HepG2 (cell line): ENCODE measurements around the gene POMT1. TPM values are rescaled to one million over a fixed set of nuclear protein-coding genes. Genes with fewer than 3 reads are reported as not detected.

Experiments used
- ATM ChIP-seq: fragments of 450-650 bp; IDR thresholded peaks from 2 replicates; pipeline ENCODE4 v1.7.1; 2017; ENCODE audit warnings: mild to moderate bottlenecking, borderline replicate concordance
- CCDC6 ChIP-seq: sonication (generic); formaldehyde crosslinking; IDR thresholded peaks from 2 replicates; pipeline ENCODE4 v1.8.1; 2022; ENCODE audit warnings: mild to moderate bottlenecking, missing genetic modification reagents, moderate library complexity
- FOXO1 ChIP-seq: sonication (generic); formaldehyde crosslinking; IDR thresholded peaks from 2 replicates; pipeline ENCODE4 v1.4.0; 2020; ENCODE audit warnings: missing genetic modification reagents
- GZF1 ChIP-seq: sonication (generic); formaldehyde crosslinking; IDR thresholded peaks from 2 replicates; pipeline ENCODE4 v1.5.1; 2020; ENCODE audit warnings: mild to moderate bottlenecking, missing genetic modification reagents
- HES4 ChIP-seq: sonication (generic); formaldehyde crosslinking; IDR thresholded peaks from 2 replicates; pipeline ENCODE4 v1.9.0; 2021; ENCODE audit warnings: mild to moderate bottlenecking, missing genetic modification reagents, borderline replicate concordance
- HMG20A ChIP-seq: IDR thresholded peaks from 2 replicates; pipeline ENCODE4 v1.6.1; 2016; ENCODE audit warnings: borderline replicate concordance
- KLF13 ChIP-seq: sonication (generic); formaldehyde crosslinking; IDR thresholded peaks from 2 replicates; pipeline ENCODE4 v1.4.0; 2020; ENCODE audit warnings: mild to moderate bottlenecking, missing genetic modification reagents
- MAX ChIP-seq: IDR thresholded peaks from 2 replicates; pipeline ENCODE4 v1.6.1; 2012; ENCODE audit warnings: inconsistent platforms
- NR1H2 ChIP-seq: sonication (generic); formaldehyde crosslinking; IDR thresholded peaks from 2 replicates; pipeline ENCODE4 v1.8.1; 2022; ENCODE audit warnings: low read depth, missing genetic modification reagents, borderline replicate concordance
- TCF12 ChIP-seq, 2 experiments: fragments of 450-650 bp in 1 of 2; sonication (generic) in 1 of 2; formaldehyde crosslinking in 1 of 2; IDR thresholded peaks; 2 replicates each; pipeline versions ENCODE4 v1.6.1 to v1.8.0; 2017 to 2022; ENCODE audit warnings: antibody characterized with exemption in 1 of 2, mild to moderate bottlenecking in 1 of 2, missing genetic modification reagents in 1 of 2, moderate library complexity in 1 of 2
- THAP11 ChIP-seq: IDR thresholded peaks from 2 replicates; pipeline ENCODE4 v1.6.1; 2016; ENCODE audit warnings: missing biosample characterization, missing genetic modification reagents
- ZBTB7A ChIP-seq: sonication (generic); formaldehyde crosslinking; IDR thresholded peaks from 2 replicates; pipeline ENCODE4 v1.8.0; 2022; ENCODE audit warnings: mild to moderate bottlenecking, missing genetic modification reagents
- ZNF20 ChIP-seq: sonication (generic); formaldehyde crosslinking; IDR thresholded peaks from 2 replicates; pipeline ENCODE4 v1.4.0; 2020; ENCODE audit warnings: mild to moderate bottlenecking, moderate library complexity, missing genetic modification reagents
- ZNF367 ChIP-seq: sonication (generic); formaldehyde crosslinking; IDR thresholded peaks from 2 replicates; pipeline ENCODE4 v1.4.0; 2020; ENCODE audit warnings: missing genetic modification reagents, borderline replicate concordance
- ZNF782 ChIP-seq: sonication (generic); formaldehyde crosslinking; IDR thresholded peaks from 2 replicates; pipeline ENCODE4 v1.4.0; 2020; ENCODE audit warnings: missing genetic modification reagents, mild to moderate bottlenecking, borderline replicate concordance
- ZNF878 ChIP-seq: sonication (generic); formaldehyde crosslinking; IDR thresholded peaks from 2 replicates; pipeline ENCODE4 v1.8.1; 2023; ENCODE audit warnings: mild to moderate bottlenecking, missing genetic modification reagents, moderate library complexity
- ZSCAN20 ChIP-seq: sonication (generic); formaldehyde crosslinking; IDR thresholded peaks from 2 replicates; pipeline ENCODE4 v1.4.0; 2020; ENCODE audit warnings: missing genetic modification reagents, mild to moderate bottlenecking, borderline replicate concordance
- ZSCAN9 ChIP-seq: IDR thresholded peaks from 2 replicates; pipeline ENCODE4 v1.6.1; 2016; ENCODE audit warnings: borderline replicate concordance
- polyA plus RNA-seq, 8 experiments: library from polyadenylated mRNA; depleted of rRNA in 3 of 8; stranded (reverse) in 7 of 8; unstranded in 1 of 8; fragments of >200 nt; fragmentation: Illumina TruSeq in 4 of 8; extraction: Trizol in 4 of 8; gene quantifications; 2 replicates each; pipeline versions ENCODE4 v1.2.1 to v1.2.3, GENCODE V29; 2011 to 2016; ENCODE audit warnings: low read depth in 4 of 8, missing spikeins in 1 of 8, mixed read lengths in 1 of 8; ENCODE audit not compliant: insufficient read depth in 1 of 8
- total RNA-seq, 5 experiments: library from RNA; depleted of rRNA; stranded (reverse); fragments of >200 nt; fragmentation: Illumina TruSeq; extraction: Trizol; gene quantifications; 2 replicates each; pipeline ENCODE4 v1.2.3, GENCODE V29; 2016; ENCODE audit warnings: low read depth in 1 of 5
- TF ChIP-seq, protein P1 (sequence below): sonication (generic); formaldehyde crosslinking; IDR thresholded peaks from 2 replicates; pipeline ENCODE4 v1.4.0; 2020; ENCODE audit warnings: missing genetic modification reagents
- TF ChIP-seq, protein P2 (sequence below): sonication (generic); formaldehyde crosslinking; IDR thresholded peaks from 2 replicates; pipeline ENCODE4 v1.4.0; 2020; ENCODE audit warnings: missing genetic modification reagents, borderline replicate concordance

Gene POMT1
- total and polyA plus RNA-seq, 2 of the 13 experiments (the other 11 are each of a cell fraction or from before 2014, with no cell fraction given): 21.6 to 22.7 TPM

DNA sequence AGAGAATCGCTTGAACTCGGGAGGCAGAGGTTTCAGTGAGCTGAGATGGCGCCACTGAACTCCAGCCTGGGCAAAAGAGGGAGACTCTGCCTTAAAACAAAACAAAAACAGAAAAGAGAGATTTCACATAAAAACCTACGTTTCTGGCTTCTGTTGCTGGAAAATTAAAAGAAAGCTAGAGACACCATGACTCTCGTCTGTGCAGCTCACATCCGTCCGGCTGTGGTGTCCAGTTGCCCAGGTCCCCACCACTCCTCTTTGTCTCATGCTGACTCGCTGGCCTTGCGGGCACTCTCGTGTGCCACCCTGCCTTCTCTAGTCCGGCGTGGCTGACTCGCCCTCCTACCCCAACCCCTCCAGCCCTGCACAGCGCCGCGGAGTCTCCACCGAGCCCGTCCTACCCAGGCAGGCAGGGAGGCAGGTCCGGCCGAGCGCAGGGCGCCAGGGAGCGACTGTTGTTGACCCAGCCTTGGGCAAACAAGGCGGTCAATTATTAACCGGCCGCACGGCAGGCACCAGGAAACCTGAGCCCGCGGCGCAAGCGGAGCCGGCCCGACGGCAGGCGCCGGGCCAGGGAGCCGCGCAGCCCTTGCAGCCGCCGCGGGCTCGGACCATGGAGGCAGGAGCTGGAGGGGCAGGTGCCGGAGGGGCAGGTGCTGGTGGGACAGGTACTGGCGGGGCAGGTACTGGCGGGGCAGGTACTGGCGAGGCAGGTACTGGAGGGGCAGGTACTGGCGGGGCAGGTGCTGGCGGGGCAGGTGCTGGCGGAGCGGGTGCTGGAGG lies 42.5 kb downstream of the POMT1 start, which contains the start of gene PRRT1B (continued):
- no peak for TF ChIP-seq HES4 (CRISPR knock-in tag)
- TF ChIP-seq ZSCAN9 (CRISPR knock-in tag): no peak; the same call in 1 of the 2 replicates
- TF ChIP-seq TCF12 (IDR thresholded peaks at IDR 0.05): no peak
- TF ChIP-seq TCF12 (CRISPR knock-in tag; IDR thresholded peaks at IDR 0.05): no peak
- TF ChIP-seq NR1H2 (CRISPR knock-in tag): no peak
- peak; percentile 72 for TF ChIP-seq ZNF878 (CRISPR knock-in tag)
- peak; percentile 68; the same call in 1 of the 2 replicates for TF ChIP-seq HMG20A (CRISPR knock-in tag)
- TF ChIP-seq ZNF782 (CRISPR knock-in tag): peak; percentile 68; the same call in 1 of the 2 replicates
- TF ChIP-seq, protein P1, sequence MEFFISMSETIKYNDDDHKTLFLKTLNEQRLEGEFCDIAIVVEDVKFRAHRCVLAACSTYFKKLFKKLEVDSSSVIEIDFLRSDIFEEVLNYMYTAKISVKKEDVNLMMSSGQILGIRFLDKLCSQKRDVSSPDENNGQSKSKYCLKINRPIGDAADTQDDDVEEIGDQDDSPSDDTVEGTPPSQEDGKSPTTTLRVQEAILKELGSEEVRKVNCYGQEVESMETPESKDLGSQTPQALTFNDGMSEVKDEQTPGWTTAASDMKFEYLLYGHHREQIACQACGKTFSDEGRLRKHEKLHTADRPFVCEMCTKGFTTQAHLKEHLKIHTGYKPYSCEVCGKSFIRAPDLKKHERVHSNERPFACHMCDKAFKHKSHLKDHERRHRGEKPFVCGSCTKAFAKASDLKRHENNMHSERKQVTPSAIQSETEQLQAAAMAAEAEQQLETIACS (CRISPR knock-in tag): no peak
- peak; percentile 52; the same call in 1 of the 2 replicates for TF ChIP-seq MAX
- TF ChIP-seq ZNF367: no peak
- TF ChIP-seq ZBTB7A (CRISPR knock-in tag): no peak; the same call in 1 of the 2 replicates
- TF ChIP-seq ZNF20: no peak
- TF ChIP-seq KLF13 (CRISPR knock-in tag): no peak
- no peak for TF ChIP-seq ZSCAN20 (CRISPR knock-in tag)
- peak; percentile 81 for TF ChIP-seq THAP11 (CRISPR knock-in tag)
- TF ChIP-seq, protein P2, sequence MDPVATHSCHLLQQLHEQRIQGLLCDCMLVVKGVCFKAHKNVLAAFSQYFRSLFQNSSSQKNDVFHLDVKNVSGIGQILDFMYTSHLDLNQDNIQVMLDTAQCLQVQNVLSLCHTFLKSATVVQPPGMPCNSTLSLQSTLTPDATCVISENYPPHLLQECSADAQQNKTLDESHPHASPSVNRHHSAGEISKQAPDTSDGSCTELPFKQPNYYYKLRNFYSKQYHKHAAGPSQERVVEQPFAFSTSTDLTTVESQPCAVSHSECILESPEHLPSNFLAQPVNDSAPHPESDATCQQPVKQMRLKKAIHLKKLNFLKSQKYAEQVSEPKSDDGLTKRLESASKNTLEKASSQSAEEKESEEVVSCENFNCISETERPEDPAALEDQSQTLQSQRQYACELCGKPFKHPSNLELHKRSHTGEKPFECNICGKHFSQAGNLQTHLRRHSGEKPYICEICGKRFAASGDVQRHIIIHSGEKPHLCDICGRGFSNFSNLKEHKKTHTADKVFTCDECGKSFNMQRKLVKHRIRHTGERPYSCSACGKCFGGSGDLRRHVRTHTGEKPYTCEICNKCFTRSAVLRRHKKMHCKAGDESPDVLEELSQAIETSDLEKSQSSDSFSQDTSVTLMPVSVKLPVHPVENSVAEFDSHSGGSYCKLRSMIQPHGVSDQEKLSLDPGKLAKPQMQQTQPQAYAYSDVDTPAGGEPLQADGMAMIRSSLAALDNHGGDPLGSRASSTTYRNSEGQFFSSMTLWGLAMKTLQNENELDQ (CRISPR knock-in tag): no peak
- TF ChIP-seq FOXO1 (CRISPR knock-in tag): peak; percentile 95
- TF ChIP-seq GZF1: no peak
- TF ChIP-seq CCDC6 (CRISPR knock-in tag): peak; percentile 92
- no peak for TF ChIP-seq ATM
